GM18498 (cell line): ENCODE results near the gene NPIPA5.
"Not testable (repeated sequence)": the region's sequence is repeated elsewhere in the genome, so short reads cannot be mapped to it uniquely, and the experiment has no call there.

Experiments
- ATAC-seq: cut with Tn5 transposase; IDR thresholded peaks from one replicate; pipeline ENCODE4 v1.9.1; 2021; ENCODE audit warnings: mild to moderate bottlenecking, moderate library complexity; ENCODE audit not compliant: unreplicated experiment

The NPIPA5 gene

GRCh38 chr16:15378194-15378593 lies at the start of gene NPIPA5:
Gene NPIPA5 (minus strand): TSS chr16:15378294. CDS start chr16:15378294, 0 bp downstream.
- not testable (repeated sequence) for ATAC-seq

DNA sequence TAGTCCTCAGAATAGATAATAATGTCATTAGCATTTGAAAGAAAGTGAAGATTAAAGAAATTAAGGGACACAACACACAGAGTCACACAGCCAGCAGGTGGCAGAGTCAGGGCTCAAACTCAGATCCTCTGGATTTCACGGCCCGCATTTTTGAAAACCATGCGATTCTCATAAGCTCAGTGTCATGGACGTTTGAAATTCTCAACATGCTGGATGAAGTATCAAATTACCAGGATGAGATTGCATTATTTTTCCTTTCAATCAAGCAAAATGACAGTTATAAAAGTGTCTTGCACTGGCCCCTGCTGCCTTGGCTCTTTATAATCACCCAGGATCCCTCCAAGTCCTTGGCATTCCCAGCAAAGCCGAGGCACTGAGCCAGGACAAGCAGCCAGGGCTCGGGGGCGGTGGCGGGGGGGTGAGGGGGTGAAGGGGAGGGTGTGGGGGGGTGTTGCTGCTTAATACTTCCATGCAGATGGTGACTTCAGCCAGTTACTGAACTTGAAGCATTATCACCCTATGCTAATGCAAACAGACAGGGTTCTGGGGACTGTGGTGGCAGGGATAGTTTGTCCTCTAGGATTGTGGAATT lies 49.6 kb upstream of the NPIPA5 start:
- ATAC-seq: no peak

DNA sequence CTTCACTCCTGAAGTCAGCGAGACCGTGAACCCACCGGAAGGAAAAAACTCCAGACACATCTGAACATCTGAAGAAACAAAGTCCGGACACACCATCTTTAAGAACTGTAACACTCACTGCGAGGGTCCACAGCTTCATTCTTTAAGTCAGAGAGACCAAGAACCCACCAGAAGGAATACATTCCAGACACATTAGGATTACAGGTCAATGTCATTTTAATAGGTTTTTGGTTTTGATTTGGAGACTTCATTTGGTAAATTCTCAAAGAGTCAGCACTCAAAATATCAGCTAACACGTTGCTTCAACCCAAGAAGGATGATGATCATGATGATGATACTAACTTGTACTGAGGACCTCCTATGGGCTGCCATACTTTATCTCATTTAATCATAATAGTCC lies 48.7 kb upstream of the NPIPA5 start:
- no peak for ATAC-seq

DNA sequence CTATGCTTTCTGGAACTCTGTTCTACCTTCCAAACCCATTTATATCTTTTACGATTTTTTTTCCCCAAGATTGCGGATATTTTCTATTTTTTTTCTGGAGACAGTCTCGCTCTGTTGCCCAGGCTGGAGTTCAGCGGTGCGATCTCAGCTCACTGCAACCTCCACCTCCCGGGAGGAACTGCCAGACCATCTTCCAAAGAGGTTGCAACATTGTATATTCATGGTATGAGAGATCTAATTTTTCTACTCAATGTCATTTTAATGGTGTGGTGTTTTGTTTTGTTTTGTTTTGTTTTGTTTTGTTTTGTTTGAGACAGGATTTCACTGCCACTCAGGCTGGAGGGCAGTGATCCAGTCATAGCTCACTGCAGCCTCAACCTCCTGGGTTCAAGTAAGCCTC lies 47.8 kb upstream of the NPIPA5 start:
- no peak for ATAC-seq

- ATAC-seq: no peak
These were observed 44.1 kb upstream of the NPIPA5 start for GRCh38 chr16:15422222-15422621.

GRCh38 chr16:15421696-15422095 lies 43.6 kb upstream of the NPIPA5 start:
- ATAC-seq: not testable (repeated sequence)

GRCh38 chr16:15418206-15418605 lies 40.1 kb upstream of the NPIPA5 start:
- no peak for ATAC-seq

DNA sequence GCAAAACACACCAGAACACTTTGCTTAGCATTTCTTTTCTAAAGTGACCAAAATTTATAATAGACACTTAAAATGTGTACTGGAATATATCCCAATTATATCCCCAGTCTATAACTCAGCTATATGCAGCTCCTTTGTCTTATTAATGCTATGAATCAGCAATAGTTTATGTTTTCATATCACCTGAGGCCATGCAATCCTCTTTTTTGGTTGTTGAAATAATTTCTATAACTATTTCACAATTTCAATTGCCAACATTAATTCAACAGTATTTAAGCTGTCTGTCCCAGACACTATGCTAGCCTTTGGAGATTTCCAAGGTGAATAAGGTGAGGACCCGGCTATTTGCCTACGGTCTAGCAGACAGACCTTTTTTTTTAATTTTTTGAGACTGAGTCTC lies 39.1 kb upstream of the NPIPA5 start:
- ATAC-seq: no peak

DNA sequence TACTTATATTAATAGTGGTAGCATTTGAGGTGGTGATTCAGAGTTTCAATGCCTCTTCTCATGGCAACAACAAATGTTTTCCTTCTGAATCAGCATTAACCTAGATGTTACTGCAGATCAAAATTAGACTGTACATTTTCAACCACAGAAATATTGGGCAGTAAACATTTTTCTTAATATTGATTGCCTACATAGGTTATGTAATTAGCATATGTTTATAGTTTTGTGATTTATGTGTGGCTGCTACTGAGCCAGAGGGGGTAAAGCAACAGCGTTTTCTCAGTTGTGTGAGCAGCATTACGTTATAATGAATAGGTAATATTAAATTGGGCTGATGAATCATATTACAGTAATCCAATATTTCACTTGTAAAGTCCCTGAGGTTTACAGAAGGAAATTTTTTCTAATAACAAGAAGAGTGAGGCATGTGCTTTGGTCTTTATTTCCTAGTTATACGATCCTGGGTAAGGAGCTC lies 37.5 kb upstream of the NPIPA5 start:
- ATAC-seq: no peak

- ATAC-seq: not testable (repeated sequence)
These were observed 31.4 kb upstream of the NPIPA5 start for GRCh38 chr16:15409476-15409875.

DNA sequence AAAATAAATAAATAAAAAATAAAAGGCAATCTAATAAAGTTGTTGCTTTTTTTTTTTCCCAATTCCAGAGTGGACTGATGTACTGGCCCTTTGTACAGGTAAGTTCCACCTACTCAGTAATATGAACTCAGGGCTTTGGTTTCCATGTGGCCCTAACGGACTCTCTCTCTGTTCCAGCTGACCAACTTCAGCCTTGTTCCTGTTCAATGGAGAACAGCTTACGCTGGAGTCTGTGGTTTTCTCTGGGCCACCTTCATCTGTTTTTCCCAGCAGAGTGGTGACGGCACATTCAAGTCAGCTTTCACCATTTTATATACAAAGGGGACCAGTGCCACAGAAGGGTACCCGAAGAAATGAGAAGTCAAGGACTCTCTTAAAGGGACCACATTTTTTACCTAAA lies 29.7 kb upstream of the NPIPA5 start:
- ATAC-seq: not testable (repeated sequence)

- ATAC-seq: no peak
These were observed 26.7 kb upstream of the NPIPA5 start for GRCh38 chr16:15404792-15405191.

DNA sequence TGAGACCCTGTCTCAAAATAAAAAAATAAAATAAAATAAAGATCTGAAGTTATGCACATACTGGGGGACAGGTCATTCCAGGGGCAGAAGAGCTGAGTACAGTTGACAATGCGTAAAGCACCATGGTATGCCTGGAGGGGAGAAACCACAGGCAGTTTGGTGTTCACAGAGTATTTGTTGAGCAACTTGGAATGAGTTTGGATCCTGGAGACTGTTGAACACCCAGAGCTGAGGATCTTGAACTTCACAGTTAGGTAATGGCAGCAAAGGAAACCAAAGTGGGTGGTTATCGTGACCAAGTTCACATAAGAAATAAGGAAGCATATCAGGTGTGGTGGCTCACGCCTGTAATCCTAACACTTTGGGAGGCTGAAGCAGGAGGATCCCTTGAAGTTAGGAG lies 26.0 kb upstream of the NPIPA5 start:
- ATAC-seq: not testable (repeated sequence)

- no peak for ATAC-seq
These were observed 25.4 kb upstream of the NPIPA5 start for GRCh38 chr16:15403392-15403995.

- no peak for ATAC-seq
These were observed 23.9 kb upstream of the NPIPA5 start for GRCh38 chr16:15401972-15402371.

- not testable (repeated sequence) for ATAC-seq
These were observed 22.2 kb upstream of the NPIPA5 start for GRCh38 chr16:15400314-15400713.

GRCh38 chr16:15399317-15399716 lies 21.2 kb upstream of the NPIPA5 start:
- no peak for ATAC-seq

GRCh38 chr16:15398618-15399316 lies 20.7 kb upstream of the NPIPA5 start:
- no peak for ATAC-seq

- ATAC-seq: no peak
These were observed 19.0 kb upstream of the NPIPA5 start for GRCh38 chr16:15396948-15397594.

GRCh38 chr16:15396509-15396829 lies 18.4 kb upstream of the NPIPA5 start:
- not testable (repeated sequence) for ATAC-seq

DNA sequence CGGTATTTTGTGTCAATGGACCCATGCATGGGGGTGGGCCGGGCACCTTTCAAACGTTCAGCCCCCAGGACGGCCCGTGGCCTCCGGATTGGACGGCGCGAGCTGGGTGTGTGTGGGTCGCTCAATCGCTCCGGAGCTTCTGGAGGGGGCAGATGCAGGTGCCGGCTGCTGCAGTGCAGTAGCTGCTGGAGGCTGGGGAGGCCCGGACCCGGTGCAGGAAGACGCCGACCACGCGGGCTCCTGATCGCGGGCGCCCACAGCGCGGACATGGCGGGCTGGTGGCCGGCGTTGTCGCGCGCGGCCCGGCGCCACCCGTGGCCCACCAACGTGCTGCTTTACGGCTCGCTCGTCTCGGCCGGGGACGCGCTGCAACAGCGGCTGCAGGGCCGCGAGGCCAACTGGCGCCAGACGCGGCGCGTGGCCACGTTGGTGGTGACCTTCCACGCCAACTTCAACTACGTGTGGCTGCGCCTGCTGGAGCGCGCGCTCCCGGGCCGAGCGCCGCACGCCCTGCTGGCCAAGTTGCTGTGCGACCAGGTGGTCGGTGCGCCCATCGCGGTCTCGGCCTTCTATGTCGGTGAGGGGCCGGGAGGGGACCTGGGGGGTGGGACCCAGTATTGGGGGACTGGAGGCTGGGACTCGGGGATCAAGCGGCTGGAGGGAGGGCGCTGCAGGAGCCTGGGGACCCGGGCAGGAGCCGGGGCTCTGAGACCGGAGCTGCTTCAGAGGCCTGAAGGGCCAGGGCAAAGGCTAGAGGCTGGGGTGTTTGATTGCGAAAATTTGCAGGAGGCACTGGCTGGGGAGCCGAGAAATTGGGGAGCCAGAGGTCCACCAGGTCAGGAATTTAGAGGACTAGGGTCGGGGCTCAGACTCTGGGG lies 17.8 kb upstream of the NPIPA5 start, which contains the start of gene MPV17L:
MPV17L (plus strand) TSS at position 124 of the 878 bp plus-strand sequence; CDS start at position 268, 144 bp downstream.
- ATAC-seq: not testable (repeated sequence)
